WTC11 (cell line): ENCODE measurements around the gene DCAF11.

Experiments used
- CREB1 ChIP-seq: sonication (generic); formaldehyde crosslinking; IDR thresholded peaks from 2 replicates; pipeline ENCODE4 v1.8.0; 2023; ENCODE audit warnings: mild to moderate bottlenecking, missing genetic modification reagents
- HMGXB4 ChIP-seq: sonication (generic); formaldehyde crosslinking; IDR thresholded peaks from 2 replicates; pipeline ENCODE4 v1.8.1; 2023; ENCODE audit warnings: mild to moderate bottlenecking, moderate library complexity, missing genetic modification reagents

- no peak for TF ChIP-seq HMGXB4 (CRISPR knock-in tag)
- no peak for TF ChIP-seq CREB1 (CRISPR knock-in tag)
These were observed 11.1 kb upstream of the DCAF11 start for GRCh38 chr14:24103451-24103850.
